WTC11 (cell line): Measurements from ENCODE around the gene ZNF592. TPM values are rescaled to one million over a fixed set of nuclear protein-coding genes. Genes with fewer than 3 reads are reported as not detected.

ENCODE experiments used
- ATAC-seq: fragments of 200-7000 bp; cut with Tn5 transposase; 2 replicates; pipeline ENCODE4 v1.10.0; 2021; ENCODE audit warnings: mild to moderate bottlenecking, moderate library complexity
- CTCF ChIA-PET: fragments of 300-600 bp; sonication (Branson Sonifier 250); formaldehyde crosslinking; loops from one replicate; lab custom pipeline; 2021; ENCODE audit warnings: antibody characterized with exemption; lab: Charles Lee
- POLR2A ChIA-PET: fragments of 350-600 bp; sonication (Branson Sonifier 250); formaldehyde crosslinking; loops from one replicate; lab custom pipeline; 2021; ENCODE audit warnings: antibody characterized with exemption; lab: Charles Lee
- DNase-seq: peaks from one replicate; pipeline ENCODE4 v3.0.0; 2021; ENCODE audit warnings: low spot score
- H3K27ac Mint-ChIP-seq: 2 replicates; pipeline ENCODE4 v1.8.0; 2021; ENCODE audit warnings: mixed read lengths
- H3K27me3 Mint-ChIP-seq: 2 replicates; pipeline ENCODE4 v1.8.0; 2021; ENCODE audit warnings: low read depth, mild to moderate bottlenecking, moderate library complexity, mixed read lengths
- H3K36me3 Mint-ChIP-seq: 2 replicates; pipeline ENCODE4 v1.8.0; 2021; ENCODE audit warnings: mixed read lengths
- H3K4me1 Mint-ChIP-seq: 2 replicates; pipeline ENCODE4 v1.8.0; 2022; ENCODE audit warnings: mixed read lengths
- H3K4me3 Mint-ChIP-seq: 2 replicates; pipeline ENCODE4 v1.8.0; 2021; ENCODE audit warnings: mild to moderate bottlenecking, moderate library complexity, mixed read lengths
- H3K9me3 Mint-ChIP-seq: 2 replicates; pipeline ENCODE4 v1.8.0; 2021; ENCODE audit warnings: mixed read lengths
- ATF1 ChIP-seq: sonication (generic); formaldehyde crosslinking; IDR thresholded peaks from 2 replicates; pipeline ENCODE4 v1.8.1; 2023; ENCODE audit warnings: mild to moderate bottlenecking, moderate library complexity, missing genetic modification reagents
- ELF4 ChIP-seq: sonication (generic); formaldehyde crosslinking; IDR thresholded peaks from 2 replicates; pipeline ENCODE4 v1.8.1; 2022; ENCODE audit warnings: low read depth, mild to moderate bottlenecking, moderate library complexity, missing genetic modification reagents
- ETV6 ChIP-seq: sonication (generic); formaldehyde crosslinking; IDR thresholded peaks from 2 replicates; pipeline ENCODE4 v1.8.1; 2022; ENCODE audit warnings: mild to moderate bottlenecking, missing genetic modification reagents
- FOXK1 ChIP-seq: sonication (generic); formaldehyde crosslinking; IDR thresholded peaks from 2 replicates; pipeline ENCODE4 v1.8.0; 2022; ENCODE audit warnings: mild to moderate bottlenecking, moderate library complexity, missing genetic modification reagents
- GABPB1 ChIP-seq: sonication (generic); formaldehyde crosslinking; IDR thresholded peaks from 2 replicates; pipeline ENCODE4 v1.8.1; 2023; ENCODE audit warnings: mild to moderate bottlenecking, missing genetic modification reagents
- GTF2I ChIP-seq: fragments of 250-450 bp; sonication (Bioruptor Pico); conservative IDR thresholded peaks from 2 replicates; pipeline ENCODE4 v1.4.0; 2021; ENCODE audit warnings: mild to moderate bottlenecking
- JUN ChIP-seq: sonication (generic); formaldehyde crosslinking; IDR thresholded peaks from 2 replicates; pipeline ENCODE4 v1.8.0; 2023; ENCODE audit warnings: mild to moderate bottlenecking, missing genetic modification reagents
- MAX ChIP-seq: sonication (generic); formaldehyde crosslinking; IDR thresholded peaks from 2 replicates; pipeline ENCODE4 v1.8.0; 2022; ENCODE audit warnings: mild to moderate bottlenecking, missing genetic modification reagents
- MXD4 ChIP-seq: fragments of 250-450 bp; sonication (Bioruptor Pico); IDR thresholded peaks from 2 replicates; pipeline ENCODE4 v1.8.0; 2021; ENCODE audit warnings: mild to moderate bottlenecking, moderate library complexity, borderline replicate concordance
- NFYB ChIP-seq: sonication (generic); formaldehyde crosslinking; conservative IDR thresholded peaks from 2 replicates; pipeline ENCODE4 v1.8.0; 2022; ENCODE audit warnings: low read depth, missing genetic modification reagents
- NR2C2 ChIP-seq: sonication (generic); formaldehyde crosslinking; IDR thresholded peaks from 2 replicates; pipeline ENCODE4 v1.8.0; 2022; ENCODE audit warnings: mild to moderate bottlenecking, missing genetic modification reagents
- OVOL2 ChIP-seq: fragments of 250-450 bp; sonication (Bioruptor Pico); IDR thresholded peaks from 2 replicates; pipeline ENCODE4 v1.9.0; 2021; ENCODE audit warnings: mild to moderate bottlenecking, borderline replicate concordance
- PREB ChIP-seq: sonication (generic); formaldehyde crosslinking; IDR thresholded peaks from 2 replicates; pipeline ENCODE4 v1.8.1; 2022; ENCODE audit warnings: mild to moderate bottlenecking, missing genetic modification reagents, moderate library complexity, borderline replicate concordance
- RELA ChIP-seq: sonication (generic); formaldehyde crosslinking; IDR thresholded peaks from 2 replicates; pipeline ENCODE4 v1.8.1; 2022; ENCODE audit warnings: missing genetic modification reagents, mild to moderate bottlenecking, borderline replicate concordance
- RORB ChIP-seq: fragments of 250-450 bp; sonication (Bioruptor Pico); IDR thresholded peaks from 2 replicates; pipeline ENCODE4 v1.9.0; 2021; ENCODE audit warnings: mild to moderate bottlenecking
- SMAD4 ChIP-seq: sonication (generic); formaldehyde crosslinking; IDR thresholded peaks from 2 replicates; pipeline ENCODE4 v1.8.0; 2022; ENCODE audit warnings: mild to moderate bottlenecking, missing genetic modification reagents
- SOX15 ChIP-seq: fragments of 250-450 bp; sonication (Bioruptor Pico); IDR thresholded peaks from 2 replicates; pipeline ENCODE4 v1.9.0; 2021; ENCODE audit warnings: mild to moderate bottlenecking
- USF2 ChIP-seq: sonication (generic); formaldehyde crosslinking; IDR thresholded peaks from 2 replicates; pipeline ENCODE4 v1.8.1; 2023; ENCODE audit warnings: mild to moderate bottlenecking, missing genetic modification reagents, moderate library complexity
- ZNF121 ChIP-seq: sonication (generic); formaldehyde crosslinking; IDR thresholded peaks from 2 replicates; pipeline ENCODE4 v1.8.0; 2023; ENCODE audit warnings: missing genetic modification reagents
- total RNA-seq: library from RNA; stranded (reverse); gene quantifications from 3 replicates; pipeline ENCODE4 v1.2.3, GENCODE V29; 2021
- TF ChIP-seq, protein P1 (sequence below): sonication (generic); formaldehyde crosslinking; IDR thresholded peaks from 2 replicates; pipeline ENCODE4 v1.8.0; 2022; ENCODE audit warnings: mild to moderate bottlenecking, missing genetic modification reagents
- TF ChIP-seq, protein P2 (sequence below): fragments of 250-450 bp; sonication (Bioruptor Pico); IDR thresholded peaks from 2 replicates; pipeline ENCODE4 v1.9.0; 2021; ENCODE audit warnings: mild to moderate bottlenecking
- TF ChIP-seq, protein P3 (sequence below): sonication (generic); formaldehyde crosslinking; conservative IDR thresholded peaks from 2 replicates; pipeline ENCODE4 v1.8.1; 2022; ENCODE audit warnings: mild to moderate bottlenecking, missing genetic modification reagents
- TF ChIP-seq, protein P4 (sequence below): sonication (generic); formaldehyde crosslinking; IDR thresholded peaks from 2 replicates; pipeline ENCODE4 v1.8.1; 2023; ENCODE audit warnings: mild to moderate bottlenecking, missing genetic modification reagents, moderate library complexity

ZNF592 gene
- total RNA-seq, 1 experiment from 2014 or later, result 28.0 TPM

GRCh38 chr15:84818261-84819131, 70.1 kb downstream of the ZNF592 start:
- Mint-ChIP-seq H3K4me1 (peaks cover 43% of the 10 kb centered on the region), H3K4me3 (peak overlapping the region; percentile 72), H3K27me3 (peaks cover 7% of the 10 kb centered on the region), H3K36me3 (no peaks in the 10 kb centered on the region; the same call in 1 of the 2 replicates), H3K9me3 (no peaks in the 10 kb centered on the region), H3K27ac (peak overlapping the region; percentile 91)
- peak; percentile 47 for DNase-seq
- peak; percentile 10 for ATAC-seq
- CTCF ChIA-PET, result interaction anchor here (0.5 to 2.7 kb wide), 17 partner anchors 10 to 254 kb away, joined by 3 to 10 read pairs (median 4); partner anchors contain the start of genes SEC11A and WDR73
- POLR2A ChIA-PET, result interaction anchor here (0.7 kb wide), 1 partner anchor 86 kb away, joined by 3 read pairs; no protein-coding TSS in a partner anchor
- TF ChIP-seq USF2 (CRISPR knock-in tag), result peak; percentile 82
- TF ChIP-seq, protein P1, sequence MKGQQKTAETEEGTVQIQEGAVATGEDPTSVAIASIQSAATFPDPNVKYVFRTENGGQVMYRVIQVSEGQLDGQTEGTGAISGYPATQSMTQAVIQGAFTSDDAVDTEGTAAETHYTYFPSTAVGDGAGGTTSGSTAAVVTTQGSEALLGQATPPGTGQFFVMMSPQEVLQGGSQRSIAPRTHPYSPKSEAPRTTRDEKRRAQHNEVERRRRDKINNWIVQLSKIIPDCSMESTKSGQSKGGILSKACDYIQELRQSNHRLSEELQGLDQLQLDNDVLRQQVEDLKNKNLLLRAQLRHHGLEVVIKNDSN (CRISPR knock-in tag), result peak; percentile 80
- TF ChIP-seq, protein P2, sequence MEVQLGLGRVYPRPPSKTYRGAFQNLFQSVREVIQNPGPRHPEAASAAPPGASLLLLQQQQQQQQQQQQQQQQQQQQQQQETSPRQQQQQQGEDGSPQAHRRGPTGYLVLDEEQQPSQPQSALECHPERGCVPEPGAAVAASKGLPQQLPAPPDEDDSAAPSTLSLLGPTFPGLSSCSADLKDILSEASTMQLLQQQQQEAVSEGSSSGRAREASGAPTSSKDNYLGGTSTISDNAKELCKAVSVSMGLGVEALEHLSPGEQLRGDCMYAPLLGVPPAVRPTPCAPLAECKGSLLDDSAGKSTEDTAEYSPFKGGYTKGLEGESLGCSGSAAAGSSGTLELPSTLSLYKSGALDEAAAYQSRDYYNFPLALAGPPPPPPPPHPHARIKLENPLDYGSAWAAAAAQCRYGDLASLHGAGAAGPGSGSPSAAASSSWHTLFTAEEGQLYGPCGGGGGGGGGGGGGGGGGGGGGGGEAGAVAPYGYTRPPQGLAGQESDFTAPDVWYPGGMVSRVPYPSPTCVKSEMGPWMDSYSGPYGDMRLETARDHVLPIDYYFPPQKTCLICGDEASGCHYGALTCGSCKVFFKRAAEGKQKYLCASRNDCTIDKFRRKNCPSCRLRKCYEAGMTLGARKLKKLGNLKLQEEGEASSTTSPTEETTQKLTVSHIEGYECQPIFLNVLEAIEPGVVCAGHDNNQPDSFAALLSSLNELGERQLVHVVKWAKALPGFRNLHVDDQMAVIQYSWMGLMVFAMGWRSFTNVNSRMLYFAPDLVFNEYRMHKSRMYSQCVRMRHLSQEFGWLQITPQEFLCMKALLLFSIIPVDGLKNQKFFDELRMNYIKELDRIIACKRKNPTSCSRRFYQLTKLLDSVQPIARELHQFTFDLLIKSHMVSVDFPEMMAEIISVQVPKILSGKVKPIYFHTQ (CRISPR knock-in tag), result no peak
- TF ChIP-seq MAX, result 0 out of 2 replicates have a peak, but pooled peaks have one; percentile 31

DNA sequence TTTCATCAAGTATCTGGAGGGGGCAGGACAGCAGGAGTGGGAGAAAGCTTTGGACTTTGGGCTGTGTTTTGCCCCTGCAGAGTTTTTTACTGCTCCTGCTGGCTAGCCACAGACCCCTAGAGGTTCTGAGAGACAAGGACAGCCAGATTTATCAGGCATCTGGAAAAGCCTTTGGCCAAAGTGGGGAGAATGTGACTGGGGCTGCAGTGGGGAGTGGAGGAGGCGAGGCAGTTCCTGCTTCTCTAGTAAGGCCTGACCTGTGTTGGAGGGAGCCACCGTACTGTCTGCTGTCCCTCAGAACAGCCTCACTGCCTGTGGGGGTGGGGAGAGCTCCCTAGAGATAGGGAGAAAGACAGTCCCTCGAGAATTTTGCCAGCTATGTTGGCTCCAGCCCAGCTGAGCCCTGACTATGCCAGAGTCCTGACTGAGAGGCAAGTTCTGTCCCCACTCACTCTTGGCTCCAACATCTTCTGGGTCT, 70.9 kb downstream of the ZNF592 start:
- no peak for TF ChIP-seq RELA
- no peak for TF ChIP-seq ATF1 (CRISPR knock-in tag)
- TF ChIP-seq JUN (CRISPR knock-in tag), result no peak
- TF ChIP-seq MXD4 (CRISPR knock-in tag), result no peak
- no peak for TF ChIP-seq ELF4 (CRISPR knock-in tag)
- no peak for TF ChIP-seq SMAD4 (CRISPR knock-in tag)
- no peak for TF ChIP-seq ETV6 (CRISPR knock-in tag)
- no peak for TF ChIP-seq NFYB (CRISPR knock-in tag)
- TF ChIP-seq RORB (CRISPR knock-in tag), result no peak
- TF ChIP-seq, all 79 proteins: peak for 0
- Mint-ChIP-seq H3K4me3 (0 out of 2 replicates have a peak overlapping the region, but pooled peaks have one; percentile 72), H3K36me3 (no peaks in the 10 kb centered on the region; the same call in 1 of the 2 replicates), H3K27me3 (peaks cover 7% of the 10 kb centered on the region), H3K27ac (no peak overlapping the region), H3K4me1 (peaks cover 43% of the 10 kb centered on the region), H3K9me3 (no peaks in the 10 kb centered on the region)
- ChIA-PET POLR2A (no interaction called here), CTCF (interaction anchor here (1.0 to 2.7 kb wide), 3 partner anchors 63 to 165 kb away, joined by 3 to 10 read pairs (median 4); partner anchors contain the start of gene WDR73)
- no peak for DNase-seq
- ATAC-seq, result peak; percentile 3; the same call in 1 of the 2 replicates

GRCh38 chr15:84819791-84820190, 71.4 kb downstream of the ZNF592 start:
- ChIA-PET POLR2A (no interaction called here), CTCF (interaction anchor here (1.0 to 2.7 kb wide), 2 partner anchors 109 to 166 kb away, joined by 3 to 10 read pairs; partner anchors contain the start of gene WDR73)
- Mint-ChIP-seq H3K4me3 (no peak overlapping the region), H3K36me3 (no peaks in the 10 kb centered on the region; the same call in 1 of the 2 replicates), H3K9me3 (no peaks in the 10 kb centered on the region), H3K4me1 (peaks cover 43% of the 10 kb centered on the region), H3K27ac (no peak overlapping the region), H3K27me3 (peaks cover 7% of the 10 kb centered on the region)
- ATAC-seq (no peak), DNase-seq (no peak)
- TF ChIP-seq PREB (CRISPR knock-in tag) (no peak), FOXK1 (CRISPR knock-in tag) (no peak), GABPB1 (no peak), NR2C2 (CRISPR knock-in tag) (no peak), SOX15 (CRISPR knock-in tag) (no peak), OVOL2 (CRISPR knock-in tag) (no peak), GTF2I (no peak), ZNF121 (no peak)
- TF ChIP-seq, protein P3, sequence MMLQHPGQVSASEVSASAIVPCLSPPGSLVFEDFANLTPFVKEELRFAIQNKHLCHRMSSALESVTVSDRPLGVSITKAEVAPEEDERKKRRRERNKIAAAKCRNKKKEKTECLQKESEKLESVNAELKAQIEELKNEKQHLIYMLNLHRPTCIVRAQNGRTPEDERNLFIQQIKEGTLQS (CRISPR knock-in tag), result no peak
- TF ChIP-seq, protein P4, sequence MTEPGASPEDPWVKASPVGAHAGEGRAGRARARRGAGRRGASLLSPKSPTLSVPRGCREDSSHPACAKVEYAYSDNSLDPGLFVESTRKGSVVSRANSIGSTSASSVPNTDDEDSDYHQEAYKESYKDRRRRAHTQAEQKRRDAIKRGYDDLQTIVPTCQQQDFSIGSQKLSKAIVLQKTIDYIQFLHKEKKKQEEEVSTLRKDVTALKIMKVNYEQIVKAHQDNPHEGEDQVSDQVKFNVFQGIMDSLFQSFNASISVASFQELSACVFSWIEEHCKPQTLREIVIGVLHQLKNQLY (CRISPR knock-in tag), result no peak
